Right renal pelvis (tissue), 4 donors: ENCODE measurements around the gene KLF8. TPM values are rescaled to one million over a fixed set of nuclear protein-coding genes. Genes with fewer than 3 reads are reported as not detected.

Experiments
- DNase-seq, 4 donors: peaks; one replicate each; pipeline ENCODE4 v3.0.0-alpha.2; 2013; ENCODE audit warnings: low read depth in 4 of 4, low spot score in 3 of 4, missing footprints in 1 of 4
- polyA plus RNA-seq, 4 donors: library from polyadenylated mRNA; unstranded; fragments of 120-200 nt; gene quantifications; one replicate each; pipeline ENCODE4 v1.2.1, GENCODE V29; 2013; ENCODE audit not compliant: insufficient read length in 4 of 4

Gene KLF8
- polyA plus RNA-seq, 4 donors, result 4.6 to 5.7 (median 5.3) TPM

DNA sequence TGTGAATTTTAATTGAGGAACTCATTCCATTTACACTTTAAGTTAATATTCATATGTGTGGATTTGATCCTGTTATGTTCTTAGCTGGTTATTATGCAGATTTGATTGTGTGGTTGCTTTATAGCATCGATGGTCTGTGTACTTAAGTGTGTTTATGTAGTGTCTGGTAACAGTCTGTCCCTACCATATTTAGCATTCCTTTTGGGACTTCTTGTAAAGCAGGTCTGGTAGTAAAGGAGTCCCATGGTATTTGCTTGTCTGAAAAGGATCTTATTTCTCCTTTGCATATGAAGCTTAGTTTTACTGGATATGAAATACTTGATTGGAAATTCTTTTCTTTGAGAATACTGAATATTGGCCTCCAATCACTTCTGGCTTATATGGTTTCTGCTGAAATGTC lies 76.6 kb downstream of the KLF8 start:
- DNase-seq, result no peak

DNA sequence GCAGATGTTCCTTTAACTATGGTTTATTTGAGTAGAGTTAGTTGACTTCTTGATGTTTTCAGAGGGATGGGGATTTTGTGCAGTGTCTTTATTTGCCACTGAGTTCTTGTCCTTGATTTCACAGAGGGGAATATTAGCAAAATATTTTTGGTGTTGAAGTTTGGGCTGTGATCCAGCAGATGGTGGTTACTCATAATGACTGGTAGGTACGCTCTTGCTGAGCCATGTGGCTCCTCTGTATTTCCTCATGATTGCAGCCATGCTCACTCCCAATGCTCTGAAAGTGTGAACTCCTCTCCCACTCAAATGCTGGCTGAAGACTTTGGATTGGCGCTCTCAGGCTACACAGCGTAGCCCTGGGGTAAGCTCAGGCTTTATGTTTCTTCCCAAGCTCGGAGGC lies 77.7 kb downstream of the KLF8 start:
- DNase-seq, result no peak

GRCh38 chrX:56310581-56310980 lies 78.4 kb downstream of the KLF8 start:
- no peak for DNase-seq

GRCh38 chrX:56313308-56313707 lies 81.2 kb downstream of the KLF8 start:
- no peak for DNase-seq

GRCh38 chrX:56314334-56314733 lies 82.2 kb downstream of the KLF8 start:
- DNase-seq, result no peak

- DNase-seq, result no peak
Observed at GRCh38 chrX:56318076-56318475, 85.9 kb downstream of the KLF8 start.

GRCh38 chrX:56319165-56319564 lies 87.0 kb downstream of the KLF8 start:
- DNase-seq, result no peak
